K562 (cell line): ENCODE results near the gene NEDD8.

Source experiments
- CHD2 ChIP-seq: IDR thresholded peaks from 2 replicates; pipeline ENCODE4 v1.6.1; 2011; ENCODE audit warnings: low read depth, low read length
- CREB3 ChIP-seq: fragments of 450-650 bp; conservative IDR thresholded peaks from 2 replicates; pipeline ENCODE4 v1.6.1; 2016; ENCODE audit warnings: missing genetic modification characterization, low read depth, mild to moderate bottlenecking, missing compliant biosample characterization, moderate library complexity
- NBN ChIP-seq: fragments of 450-650 bp; IDR thresholded peaks from 2 replicates; pipeline ENCODE4 v1.6.1; 2016; ENCODE audit warnings: low read depth, mild to moderate bottlenecking
- NR2F6 ChIP-seq: fragments of 450-650 bp; formaldehyde crosslinking; IDR thresholded peaks from 2 replicates; pipeline ENCODE4 v1.4.0; 2020; ENCODE audit warnings: mild to moderate bottlenecking
- POLR2A ChIP-seq: fragments of 450-650 bp; conservative IDR thresholded peaks from 2 replicates; pipeline ENCODE4 v1.6.1; 2016
- YY1 ChIP-seq, 3 experiments: IDR thresholded peaks; 2 replicates each; pipeline ENCODE4 v1.6.1; 2011; ENCODE audit warnings: low read length in 2 of 3, mild to moderate bottlenecking in 2 of 3, moderate library complexity in 2 of 3, borderline replicate concordance in 1 of 3, control low read depth in 1 of 3, low read depth in 1 of 3; ENCODE audit not compliant: insufficient read depth in 3 of 3, insufficient replicate concordance in 2 of 3, control insufficient read depth in 1 of 3, insufficient read length in 1 of 3; ENCODE audit errors: extremely low read depth in 1 of 3
- TF ChIP-seq, protein P1 (sequence below), 3 experiments: IDR thresholded peaks in 2 of 3; conservative IDR thresholded peaks in 1 of 3; 2 replicates each; pipeline ENCODE4 v1.5.1; 2011 to 2012; ENCODE audit warnings: low read length in 3 of 3, mild to moderate bottlenecking in 3 of 3, control low read depth in 2 of 3, improper control_type of control experiment in 1 of 3, inconsistent platforms in 1 of 3, low read depth in 1 of 3, mixed read lengths in 1 of 3, moderate library complexity in 1 of 3; ENCODE audit not compliant: insufficient read depth in 2 of 3

DNA sequence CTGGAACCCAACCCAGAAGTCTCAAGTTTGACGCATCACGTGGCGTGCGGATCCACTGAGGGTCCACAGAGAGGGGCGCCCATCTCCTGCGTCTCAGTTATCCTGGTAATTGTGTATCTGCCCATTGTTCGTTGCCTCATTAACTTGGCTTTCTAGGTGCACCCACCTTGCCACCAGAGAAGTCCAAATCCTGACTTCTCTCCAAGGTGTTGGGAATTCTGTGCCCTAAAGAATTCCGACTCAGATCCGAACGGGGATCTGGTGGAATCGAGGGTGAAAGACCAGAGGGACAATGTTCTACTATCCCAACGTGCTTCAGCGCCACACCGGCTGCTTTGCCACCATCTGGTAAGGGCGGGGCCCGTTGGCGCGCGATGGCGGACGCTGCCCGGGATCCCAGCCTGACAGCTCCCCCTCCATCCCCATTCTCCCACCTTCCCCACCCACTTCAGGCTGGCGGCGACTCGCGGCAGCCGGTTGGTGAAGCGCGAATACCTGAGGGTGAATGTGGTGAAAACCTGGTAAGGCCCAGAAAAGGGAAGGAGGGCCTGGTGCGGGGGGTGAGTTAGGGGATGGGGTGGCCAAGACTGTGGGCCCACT lies 59.8 kb downstream of the NEDD8 start:
- TF ChIP-seq, protein P1, sequence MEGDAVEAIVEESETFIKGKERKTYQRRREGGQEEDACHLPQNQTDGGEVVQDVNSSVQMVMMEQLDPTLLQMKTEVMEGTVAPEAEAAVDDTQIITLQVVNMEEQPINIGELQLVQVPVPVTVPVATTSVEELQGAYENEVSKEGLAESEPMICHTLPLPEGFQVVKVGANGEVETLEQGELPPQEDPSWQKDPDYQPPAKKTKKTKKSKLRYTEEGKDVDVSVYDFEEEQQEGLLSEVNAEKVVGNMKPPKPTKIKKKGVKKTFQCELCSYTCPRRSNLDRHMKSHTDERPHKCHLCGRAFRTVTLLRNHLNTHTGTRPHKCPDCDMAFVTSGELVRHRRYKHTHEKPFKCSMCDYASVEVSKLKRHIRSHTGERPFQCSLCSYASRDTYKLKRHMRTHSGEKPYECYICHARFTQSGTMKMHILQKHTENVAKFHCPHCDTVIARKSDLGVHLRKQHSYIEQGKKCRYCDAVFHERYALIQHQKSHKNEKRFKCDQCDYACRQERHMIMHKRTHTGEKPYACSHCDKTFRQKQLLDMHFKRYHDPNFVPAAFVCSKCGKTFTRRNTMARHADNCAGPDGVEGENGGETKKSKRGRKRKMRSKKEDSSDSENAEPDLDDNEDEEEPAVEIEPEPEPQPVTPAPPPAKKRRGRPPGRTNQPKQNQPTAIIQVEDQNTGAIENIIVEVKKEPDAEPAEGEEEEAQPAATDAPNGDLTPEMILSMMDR (IDR thresholded peaks at IDR 0.05 in 2 of 3, conservative IDR thresholded peaks at IDR 0.05 in 1 of 3; ENCODE audit: insufficient read depth in 2 of 3, low read depth in 1 of 3, low read length in 3 of 3) = no peak
- TF ChIP-seq NBN (no peak), CHD2 (no peak), CREB3 (tag) (no peak), POLR2A (no peak), YY1 (IDR thresholded peaks at IDR 0.05; ENCODE audit: borderline replicate concordance in 1 of 3, control insufficient read depth in 1 of 3, extremely low read depth in 1 of 3, insufficient read depth in 3 of 3, insufficient read length in 1 of 3, insufficient replicate concordance in 2 of 3, low read depth in 1 of 3, low read length in 2 of 3) (no peak), NR2F6 (CRISPR knock-in tag) (no peak)
